NCI-H446 (cell line): ENCODE measurements around the gene DIP2C.
"Not testable (repeated sequence)": the region's sequence is repeated elsewhere in the genome, so short reads cannot be mapped to it uniquely, and the experiment has no call there.

Experiments
- DNase-seq, 2 experiments: peaks; one replicate each; lab custom pipeline; 2025; lab: John Stamatoyannopoulos, UW

The DIP2C gene

GRCh38 chr10:451856-452255, 237.6 kb downstream of the DIP2C start:
- DNase-seq = no peak

DNA sequence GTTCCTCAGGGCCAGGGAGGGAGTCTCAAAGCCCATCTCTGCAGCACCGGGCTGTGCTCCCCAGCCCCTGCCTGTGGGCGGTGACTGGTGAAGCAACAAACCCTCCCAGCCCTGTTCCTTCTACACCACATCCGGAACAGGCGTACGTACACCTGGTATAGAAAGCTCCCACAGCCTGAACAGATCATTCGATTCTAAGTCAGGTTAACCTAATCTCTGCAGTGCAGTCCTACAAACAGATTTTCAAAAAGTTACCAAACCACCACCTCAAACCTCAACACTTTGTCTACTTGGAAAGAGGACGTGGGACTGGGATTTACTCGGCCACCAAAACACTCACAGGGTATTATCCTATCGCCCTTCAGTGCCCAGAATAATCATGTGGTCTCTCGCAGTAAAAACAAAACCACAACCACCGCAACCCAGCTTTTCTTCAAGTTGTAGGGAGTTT, 238.4 kb downstream of the DIP2C start:
- DNase-seq = no peak

GRCh38 chr10:450463-450862, 239.0 kb downstream of the DIP2C start:
- DNase-seq = no peak

DNA sequence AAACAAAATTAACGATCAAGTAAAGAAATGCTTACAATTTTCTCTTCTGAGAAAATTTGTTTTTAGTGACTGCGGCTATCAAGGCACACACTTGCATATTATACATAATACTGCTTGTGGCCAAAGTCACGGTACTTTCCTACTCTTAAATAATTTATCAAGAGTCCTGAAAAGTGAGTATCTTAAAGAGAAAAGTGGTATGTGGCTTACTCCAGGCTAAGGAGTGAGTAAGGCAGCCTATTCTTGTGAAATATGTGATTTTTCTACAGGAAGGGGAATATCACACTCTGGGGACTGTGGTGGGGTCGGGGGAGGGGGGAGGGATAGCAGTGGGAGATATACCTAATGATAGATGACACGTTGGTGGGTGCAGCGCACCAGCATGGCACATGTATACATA, 240.1 kb downstream of the DIP2C start:
- DNase-seq = not testable (repeated sequence)

- peak in 1 of 2 experiments; percentile 32 for DNase-seq
These were observed 246.0 kb downstream of the DIP2C start for GRCh38 chr10:443459-443858.

- no peak for DNase-seq
These were observed 247.3 kb downstream of the DIP2C start for GRCh38 chr10:442209-442608.

DNA sequence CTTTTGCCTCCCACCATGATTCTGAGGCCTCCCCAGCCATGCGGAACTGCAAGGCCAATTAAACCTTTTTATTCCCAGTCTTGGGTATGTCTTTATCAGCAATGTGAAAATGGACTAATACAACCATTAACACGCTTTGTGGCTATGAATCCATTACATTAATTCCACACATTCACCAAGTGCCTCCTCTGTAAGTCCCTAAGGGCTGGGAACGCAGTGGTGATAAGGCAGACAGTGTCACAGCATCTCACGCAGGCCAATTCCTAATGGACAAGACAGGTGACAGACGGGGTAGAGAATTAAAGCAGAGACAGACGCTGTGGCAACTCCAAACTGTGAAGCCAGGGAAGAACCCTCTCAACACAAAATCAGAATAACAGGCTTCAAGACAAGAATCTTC, 247.8 kb downstream of the DIP2C start:
- no peak for DNase-seq

DNA sequence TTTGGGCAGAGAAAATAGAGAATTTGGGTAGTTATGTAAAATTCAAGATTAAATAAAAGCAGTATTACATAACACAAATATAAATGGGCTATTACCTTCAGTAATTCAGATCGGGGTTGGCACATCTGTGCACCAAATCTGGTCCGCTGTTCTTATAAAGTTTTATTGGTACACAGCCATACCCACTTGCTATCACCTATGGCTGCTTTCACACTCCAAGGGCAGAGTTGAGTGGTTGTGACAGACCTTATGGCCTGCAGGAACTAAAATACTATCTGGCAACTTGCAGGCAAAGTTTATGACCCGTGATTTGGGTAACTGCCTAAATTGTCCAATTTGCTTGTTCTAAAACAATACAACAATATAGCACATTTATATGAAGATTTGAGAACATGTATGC, 249.3 kb downstream of the DIP2C start:
- DNase-seq = no peak

GRCh38 chr10:437698-438490, 251.6 kb downstream of the DIP2C start:
- DNase-seq = no peak

- DNase-seq = no peak
These were observed 252.4 kb downstream of the DIP2C start for GRCh38 chr10:436911-437665.

DNA sequence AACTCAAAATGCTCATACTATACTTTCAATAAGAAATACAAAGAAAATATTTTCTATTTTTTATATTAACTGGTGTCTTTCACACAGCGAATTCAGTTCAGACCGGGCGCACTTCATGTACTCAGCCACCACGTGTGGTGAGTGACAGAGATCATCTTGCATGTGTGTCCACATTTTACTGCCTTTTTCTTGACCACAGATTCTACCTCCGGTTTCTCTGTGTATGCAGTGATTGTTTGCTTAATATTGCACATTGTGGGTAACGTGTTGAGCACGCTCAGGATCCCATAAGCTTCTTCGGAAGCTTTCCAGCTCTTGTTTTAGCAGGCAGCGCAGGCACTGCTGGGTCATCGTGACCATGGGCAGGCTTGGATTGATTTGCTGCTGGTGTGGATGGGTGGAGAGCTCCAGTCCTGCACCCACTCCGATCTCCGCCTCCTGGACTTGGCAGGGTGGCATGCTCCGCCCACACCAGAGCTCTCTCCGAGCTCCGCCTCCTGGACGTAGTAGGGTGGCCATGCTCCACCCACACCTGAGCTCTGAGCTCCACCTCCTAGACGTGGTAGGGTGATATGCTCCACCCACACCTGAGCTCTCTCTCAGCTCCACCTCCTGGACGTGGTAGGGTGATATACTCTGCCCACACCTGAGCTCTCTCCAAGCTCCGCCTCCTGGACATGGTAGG, 253.3 kb downstream of the DIP2C start:
- no peak for DNase-seq

- DNase-seq = no peak
These were observed 254.1 kb downstream of the DIP2C start for GRCh38 chr10:435397-435796.

DNA sequence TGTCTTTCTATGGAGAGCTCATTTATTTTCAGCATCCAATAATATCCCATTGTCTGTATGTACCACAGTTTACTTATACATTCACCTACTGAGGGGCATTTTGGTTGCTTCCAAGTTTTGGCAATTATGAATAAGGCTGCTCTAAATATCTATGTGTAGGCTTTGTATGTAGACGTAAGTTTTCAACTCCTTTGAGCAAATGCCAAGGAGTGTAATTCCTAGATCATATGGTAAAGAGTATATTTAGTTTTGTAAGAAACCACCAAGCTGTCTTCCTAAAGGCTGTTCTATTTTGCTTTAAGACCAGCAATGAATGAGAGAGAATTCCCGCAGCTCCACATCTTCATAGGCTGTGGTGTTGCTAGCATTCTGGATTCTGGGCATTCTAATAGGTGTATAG, 259.8 kb downstream of the DIP2C start:
- DNase-seq = no peak

DNA sequence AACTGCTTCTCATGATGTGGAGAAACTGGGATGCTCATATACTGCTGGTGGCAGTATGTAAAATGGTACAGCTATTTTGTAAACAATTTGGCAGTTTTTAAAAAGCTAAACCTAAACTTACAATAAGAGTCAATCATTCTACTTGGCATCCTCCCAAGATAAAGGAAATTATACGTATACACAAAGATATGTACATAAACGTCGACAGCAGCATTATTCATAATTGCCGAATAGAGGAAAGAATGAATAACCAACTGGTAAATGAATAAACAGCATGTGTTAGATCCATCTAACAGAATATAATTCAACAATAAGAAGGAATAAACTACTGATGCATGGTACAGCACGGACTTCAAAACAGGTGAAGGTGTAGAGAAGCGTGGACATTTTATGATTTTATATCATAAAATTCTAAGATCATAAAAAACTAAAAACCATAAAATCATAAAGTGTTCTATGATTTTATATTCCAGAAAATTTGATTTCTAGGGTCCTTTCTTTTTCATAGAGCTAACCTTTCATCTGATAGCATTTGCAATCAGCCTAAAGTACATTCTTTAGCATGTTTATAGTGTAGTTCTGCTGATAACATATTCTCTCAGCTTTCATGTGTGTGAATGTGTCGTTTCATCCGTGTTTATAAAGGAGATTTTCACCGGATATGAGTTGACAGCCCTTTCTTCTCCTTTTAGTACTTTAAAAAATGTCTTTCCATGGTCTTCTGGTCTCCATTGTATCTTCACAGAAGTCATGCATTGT, 261.5 kb downstream of the DIP2C start:
- no peak for DNase-seq

DNA sequence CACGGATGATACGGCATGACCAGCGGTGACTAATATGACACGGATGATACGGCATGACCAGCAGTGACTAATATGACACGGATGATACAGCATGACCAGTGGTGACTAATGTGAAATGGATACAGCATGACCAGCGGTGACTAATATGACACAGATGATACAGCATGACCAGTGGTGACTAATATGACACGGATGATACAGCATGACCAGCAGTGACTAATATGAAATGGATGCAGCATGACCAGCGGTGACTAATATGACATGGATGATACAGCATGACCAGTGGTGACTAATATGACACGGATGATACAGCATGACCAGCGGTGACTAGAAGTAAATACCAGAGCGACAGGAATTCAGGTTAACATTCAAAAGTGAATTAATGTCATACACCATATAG, 264.1 kb downstream of the DIP2C start:
- not testable (repeated sequence) for DNase-seq

DNA sequence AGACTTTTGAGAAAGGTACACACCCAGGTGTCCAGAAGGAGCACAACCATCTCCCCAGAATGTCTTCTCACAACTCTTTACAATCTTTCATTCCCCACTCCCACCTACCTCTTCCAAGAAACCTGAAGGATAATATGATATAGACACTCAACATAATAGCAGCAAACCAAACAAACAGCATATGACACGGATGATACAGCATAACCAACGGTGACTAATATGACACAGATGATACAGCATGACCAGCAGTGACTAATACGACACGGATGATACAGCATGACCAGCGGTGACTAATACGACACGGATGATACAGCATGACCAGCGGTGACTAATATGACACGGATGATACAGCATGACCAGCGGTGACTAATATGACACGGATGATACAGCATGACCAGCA, 264.7 kb downstream of the DIP2C start:
- not testable (repeated sequence) for DNase-seq

GRCh38 chr10:423178-423577, 266.3 kb downstream of the DIP2C start:
- no peak for DNase-seq

- no peak for DNase-seq
These were observed 266.8 kb downstream of the DIP2C start for GRCh38 chr10:422675-423074.

DNA sequence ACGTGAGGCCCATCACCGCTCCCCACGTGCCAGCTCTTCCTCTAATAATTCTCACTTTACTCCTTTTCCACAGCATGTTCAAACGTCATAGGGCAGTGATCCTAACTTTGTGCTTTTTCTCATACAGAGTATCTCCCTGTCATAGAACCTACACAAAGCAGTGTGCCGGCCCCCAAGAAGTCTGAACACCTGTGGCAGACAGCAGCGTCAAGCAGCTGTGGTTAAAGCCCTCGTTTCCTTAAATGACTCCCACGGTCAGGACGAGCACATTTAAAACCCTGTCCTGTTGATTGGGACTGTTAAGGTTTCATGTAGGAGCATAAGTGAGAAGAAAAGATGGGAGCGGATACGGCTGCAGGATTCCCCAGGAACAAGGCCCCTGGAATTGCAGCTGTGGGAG, 267.2 kb downstream of the DIP2C start:
- no peak for DNase-seq

- no peak for DNase-seq
These were observed 268.3 kb downstream of the DIP2C start for GRCh38 chr10:421170-421569.

- DNase-seq = no peak
These were observed 269.0 kb downstream of the DIP2C start for GRCh38 chr10:420154-421121.
